Measurements from ENCODE around the gene KRTAP5-1.

The KRTAP5-1 gene

GRCh38 chr11:1570896-1571759 lies 14.0 kb downstream of the KRTAP5-1 start:
- peak in 1 of 2 experiments; percentile 20 for DNase-seq

GRCh38 chr11:1570531-1570895 lies 14.6 kb downstream of the KRTAP5-1 start:
- no peak for DNase-seq

DNA sequence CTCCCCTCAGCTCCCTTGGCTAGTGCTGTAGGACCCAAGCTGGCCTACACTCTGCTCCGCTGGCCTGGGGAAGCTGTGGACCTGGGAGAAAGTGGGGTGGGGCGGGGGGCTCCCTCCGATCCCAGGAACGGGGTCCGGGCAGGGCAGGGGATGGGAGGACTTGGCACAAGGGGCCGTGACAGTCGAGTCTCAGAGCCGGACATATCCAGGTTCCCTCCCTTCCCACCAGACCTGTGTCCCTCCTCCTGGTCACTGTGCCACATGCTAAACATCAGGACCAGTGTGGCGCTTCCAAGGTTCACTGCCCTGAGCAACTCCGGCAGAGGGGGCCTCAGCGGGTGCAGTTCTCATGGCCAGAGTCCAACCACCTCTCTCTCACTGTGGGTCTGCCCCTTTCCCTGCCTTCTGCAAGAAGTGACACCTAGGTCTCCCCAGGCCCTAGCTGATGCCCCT lies 15.1 kb downstream of the KRTAP5-1 start:
- DNase-seq: no peak

DNA sequence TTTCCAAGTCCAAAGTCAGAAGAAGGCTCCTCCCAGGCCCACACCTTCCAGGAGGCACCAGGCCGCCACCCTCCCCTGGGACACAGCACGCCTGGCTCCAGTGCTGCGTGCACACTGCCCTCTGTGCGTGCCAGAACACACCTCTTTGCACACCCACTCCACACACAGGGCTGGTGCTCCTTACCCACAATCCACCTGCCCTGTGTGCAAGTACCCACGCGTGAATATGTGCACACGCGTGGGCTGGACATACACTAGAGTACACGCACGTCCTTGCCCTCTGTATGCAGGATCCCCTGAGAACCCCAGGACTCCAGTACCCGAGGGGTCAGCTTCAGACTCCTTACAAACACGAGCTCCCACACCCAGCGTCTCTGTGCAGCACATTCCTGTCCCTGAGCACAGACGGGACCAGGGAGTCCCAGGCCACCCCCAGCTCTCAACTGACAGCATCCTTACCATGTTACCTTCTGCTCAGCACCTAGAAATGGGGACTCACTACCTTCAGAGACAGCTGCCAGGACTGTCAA lies 15.8 kb downstream of the KRTAP5-1 start:
- no peak for DNase-seq

- DNase-seq: peak; percentile 31 to 59
Measured at GRCh38 chr11:1568441-1568911, 16.6 kb downstream of the KRTAP5-1 start.

DNA sequence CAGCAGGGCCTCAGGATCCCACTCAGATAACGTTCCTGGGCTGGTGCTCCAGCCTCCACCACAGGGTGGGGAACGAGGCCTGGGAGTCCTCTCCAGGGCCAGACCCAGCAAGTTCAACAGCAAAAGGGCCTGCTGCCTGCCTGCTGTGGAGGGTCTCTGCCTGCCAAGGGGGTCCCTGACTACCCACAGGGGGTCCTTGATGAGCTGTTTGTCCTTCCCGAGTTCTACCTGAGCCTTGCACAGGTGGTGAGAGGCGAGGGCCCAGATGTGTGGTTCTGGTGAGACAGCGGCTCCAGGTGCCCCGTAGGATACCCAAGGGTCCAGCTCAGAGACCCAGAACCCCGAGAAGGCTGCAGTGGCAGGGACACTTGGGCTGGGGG lies 17.4 kb downstream of the KRTAP5-1 start:
- DNase-seq: no peak

GRCh38 chr11:1567052-1567720 lies 17.9 kb downstream of the KRTAP5-1 start:
- no peak for DNase-seq

DNA sequence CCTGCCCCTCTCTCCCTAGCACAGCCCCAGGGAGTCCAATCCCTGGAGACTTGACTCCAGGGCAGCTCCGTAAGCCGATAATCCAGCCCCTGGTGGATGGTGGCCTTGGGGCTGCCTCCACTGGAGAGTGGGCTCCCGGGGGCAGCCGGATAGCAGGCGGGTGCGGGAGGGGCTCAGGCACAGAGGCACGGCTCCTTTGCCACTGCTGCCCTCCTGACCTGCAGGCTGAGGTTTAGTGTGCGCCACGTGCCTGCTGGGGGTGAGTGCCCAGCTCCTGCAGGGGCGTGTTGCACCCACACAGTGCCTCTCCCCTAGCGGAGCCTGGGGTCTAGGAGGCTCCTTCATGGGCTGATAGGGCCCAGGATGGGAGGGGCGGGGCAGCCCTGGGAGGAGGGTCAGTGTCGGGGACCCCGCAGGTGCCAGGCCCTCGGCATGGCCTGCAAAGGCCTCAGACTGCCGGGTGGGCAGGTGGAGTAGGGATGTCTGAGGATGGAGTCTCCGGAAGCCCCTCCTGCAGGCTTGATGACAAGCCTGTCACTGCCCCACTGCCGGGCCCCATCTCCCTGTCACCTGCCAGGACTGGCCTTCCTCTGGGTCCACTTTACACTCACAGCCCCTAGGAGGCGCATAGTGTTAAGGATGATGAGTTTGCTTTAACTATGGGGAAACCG lies 18.6 kb downstream of the KRTAP5-1 start:
- DNase-seq: no peak

DNA sequence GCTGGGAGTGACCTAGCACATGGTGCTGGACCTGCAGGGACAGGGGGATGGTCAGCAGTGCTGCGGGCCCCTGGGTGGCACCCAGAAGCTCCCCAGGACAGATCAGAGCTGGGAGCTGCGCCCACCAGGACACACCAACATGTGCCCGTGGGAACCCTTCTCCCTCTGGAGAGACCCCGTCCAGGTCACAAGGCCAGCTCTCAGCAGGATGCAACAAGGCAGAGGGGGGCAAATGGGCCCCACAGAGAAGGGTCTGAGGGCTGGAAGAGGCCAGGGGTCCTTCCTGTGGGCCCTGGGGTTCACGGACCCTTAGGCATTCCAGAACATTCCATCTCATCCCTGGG lies 19.2 kb downstream of the KRTAP5-1 start:
- DNase-seq: no peak

DNA sequence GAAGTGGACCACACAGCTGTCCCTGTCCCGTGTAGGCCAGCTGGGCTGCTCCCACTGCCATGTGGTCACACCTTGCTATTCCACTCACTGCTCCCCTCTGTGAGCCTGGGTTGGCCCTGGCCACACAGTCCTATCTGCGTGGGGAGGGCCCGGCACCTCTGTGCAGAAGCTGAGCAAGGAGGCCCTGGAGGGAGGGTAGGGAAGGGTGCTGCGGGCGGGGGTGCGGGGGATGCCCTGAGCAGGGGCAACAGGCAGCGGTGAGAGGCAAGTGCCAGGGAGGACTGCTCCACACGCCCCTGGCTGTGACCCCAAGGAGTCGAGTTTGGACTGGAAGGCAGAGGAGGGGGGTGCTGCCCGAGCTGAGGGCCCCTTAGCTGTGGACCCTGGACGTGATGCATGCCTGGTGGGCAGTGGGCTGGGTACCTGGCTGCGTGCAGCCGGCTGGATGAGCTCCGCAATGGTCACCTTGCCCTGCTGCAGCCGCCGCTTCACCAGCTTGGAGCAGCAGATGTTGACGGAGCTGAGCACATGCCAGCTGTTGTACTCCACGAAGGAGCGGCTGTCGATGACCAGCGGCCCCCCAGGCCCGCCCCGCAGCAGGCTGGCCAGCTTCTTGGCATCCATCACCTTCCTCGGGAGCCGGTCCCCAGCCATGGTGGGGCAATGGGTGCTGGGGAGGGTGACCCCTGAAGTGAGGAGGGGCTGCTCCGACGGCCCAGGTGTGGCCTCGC lies 19.7 kb downstream of the KRTAP5-1 start:
- DNase-seq: peak in 1 of 2 experiments; percentile 32

GRCh38 chr11:1564535-1565172 lies 20.4 kb downstream of the KRTAP5-1 start:
- peak; percentile 70 to 92 for DNase-seq

- DNase-seq: peak; percentile 40 to 86
Measured at GRCh38 chr11:1563697-1564534, 21.2 kb downstream of the KRTAP5-1 start.

DNA sequence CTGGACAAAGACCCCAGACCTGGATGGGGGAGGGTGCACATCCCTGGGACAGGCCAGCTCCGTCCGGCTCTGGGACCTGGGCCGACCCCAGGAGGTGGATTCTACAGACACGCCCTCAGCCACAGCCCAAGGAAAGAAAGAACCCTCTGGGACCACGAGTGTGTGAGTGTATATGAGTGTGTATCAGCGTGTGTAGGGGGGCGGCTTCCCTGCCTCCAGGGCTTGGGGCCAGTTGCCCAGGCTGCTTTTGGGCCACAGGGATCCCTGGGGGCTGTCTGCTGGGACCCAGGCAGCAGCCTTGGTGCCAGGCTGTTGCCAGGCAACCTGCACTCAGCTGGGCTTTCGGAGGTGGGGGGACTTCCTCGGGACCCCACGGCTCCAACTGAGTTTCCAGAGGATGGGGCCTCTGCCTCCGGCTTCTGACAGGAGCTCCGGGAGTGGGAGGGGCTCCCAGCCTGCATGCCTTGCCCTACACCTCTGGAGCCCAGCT lies 21.9 kb downstream of the KRTAP5-1 start:
- DNase-seq: no peak

- DNase-seq: no peak
Measured at GRCh38 chr11:1562469-1563148, 22.5 kb downstream of the KRTAP5-1 start.

DNA sequence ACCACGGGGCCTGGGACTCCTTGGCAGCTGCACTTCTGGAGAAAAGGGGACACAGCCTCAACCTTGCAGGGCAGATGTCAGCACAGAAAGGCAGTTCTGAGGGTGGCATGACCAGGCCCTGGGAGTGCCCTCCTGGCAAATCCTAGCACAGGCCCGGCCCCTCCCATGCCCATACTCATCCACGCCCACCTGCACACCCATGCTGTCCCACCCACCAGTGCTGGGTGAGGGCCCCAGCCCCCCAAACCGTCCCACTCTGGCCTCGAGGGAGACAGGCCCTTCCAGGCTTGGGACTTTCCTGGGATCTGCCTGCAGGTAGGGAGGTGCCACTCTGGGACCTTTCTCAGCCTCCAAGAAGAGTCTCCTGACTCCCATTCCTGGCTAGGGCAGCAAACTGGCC lies 23.1 kb downstream of the KRTAP5-1 start:
- no peak for DNase-seq

DNA sequence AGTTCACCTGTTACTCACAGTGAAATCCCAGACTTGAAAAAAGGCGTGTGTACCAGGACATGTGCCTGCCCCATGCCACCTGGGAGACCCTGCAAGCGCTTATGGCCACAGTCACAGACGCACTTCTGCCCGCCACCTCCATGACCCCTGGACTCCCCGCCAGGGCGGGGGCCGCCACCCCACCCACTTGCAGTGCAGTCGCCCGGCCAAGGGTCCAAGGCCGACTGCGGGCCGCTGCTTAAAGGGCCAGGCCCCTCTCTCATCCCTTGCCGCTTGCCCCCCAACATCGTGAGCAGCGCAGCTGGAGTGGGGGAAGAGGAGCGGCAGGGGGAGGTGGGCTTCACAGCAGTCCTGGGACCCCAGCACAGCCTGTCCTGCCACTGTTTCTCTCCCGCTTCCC lies 23.8 kb downstream of the KRTAP5-1 start:
- DNase-seq: no peak

DNA sequence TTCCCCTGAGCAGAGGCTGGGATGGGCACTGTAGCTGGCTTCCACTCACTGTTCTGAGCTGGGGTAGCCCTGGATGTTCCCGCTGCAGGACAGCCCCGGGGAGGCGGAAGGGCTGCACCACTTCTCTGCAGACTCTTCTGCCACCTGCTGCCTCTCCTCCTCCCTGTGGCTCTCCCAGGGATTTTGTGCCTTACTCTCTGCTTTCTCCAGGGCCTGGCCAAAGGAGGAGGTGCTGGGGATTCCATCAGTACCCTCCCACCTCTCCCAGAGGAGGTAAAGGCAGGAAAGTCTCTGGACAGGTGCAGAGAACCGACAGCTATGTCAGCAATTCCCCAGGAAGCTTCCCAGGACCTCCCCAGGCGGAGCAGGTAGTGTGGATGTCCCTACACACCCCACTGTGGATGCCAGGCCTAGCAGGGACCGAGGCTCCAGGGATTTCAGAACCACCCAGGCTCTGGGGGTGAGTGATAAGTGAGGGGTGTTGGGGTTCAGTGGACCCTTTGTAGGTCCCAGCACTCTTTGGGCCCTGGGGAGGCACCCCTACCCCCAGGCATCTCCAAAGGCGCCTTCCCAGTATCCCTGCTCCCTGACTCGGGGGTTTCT lies 24.3 kb downstream of the KRTAP5-1 start:
- no peak for DNase-seq

- DNase-seq: no peak
Measured at GRCh38 chr11:1560002-1560648, 25.0 kb downstream of the KRTAP5-1 start.

All from NCI-H524 (cell line).